ENCODE measurements around the gene PUM1. TPM values are rescaled to one million over a fixed set of nuclear protein-coding genes. Genes with fewer than 3 reads are reported as not detected.

Gene PUM1
- total and polyA plus RNA-seq, 2 donors (not counting 3 experiments of a cell fraction or from before 2014, with no cell fraction given), result 94.7 to 124 TPM

GRCh38 chr1:30912224-30912623, 153.3 kb downstream of the PUM1 start:
- H3K4me2 ChIP-seq (ENCODE audit: insufficient read depth, low read length), result no peak overlapping the region
- dilution Hi-C loops (cut with MboI; ENCODE audit: extremely low pct_ligation_motif_present, low sequenced_read_pairs), result loop anchor here (25.0 kb wide), 1 partner anchor 100 kb away; no protein-coding TSS in a partner anchor
- POLR2A ChIA-PET, result no interaction called here

More at GRCh38 chr1:30912224-30912623, 153.3 kb downstream of the PUM1 start:
- Histone ChIP-seq H3K36me3 (ENCODE audit: control insufficient read depth in 2 of 2, extremely low read depth in 1 of 2, insufficient read depth in 2 of 2, low read length in 2 of 2) (no peaks in the 10 kb centered on the region), H3K4me3 (replicated peaks in 1 of 3; ENCODE audit: insufficient read depth in 1 of 3, low read depth in 1 of 3, low read length in 3 of 3) (no peak overlapping the region), H3K27me3 (ENCODE audit: control insufficient read depth in 2 of 2, insufficient read depth in 2 of 2, low read length in 2 of 2) (no peaks in the 10 kb centered on the region), H4K20me1 (replicated peaks; ENCODE audit: control insufficient read depth, extremely low read depth, insufficient read depth, low read length) (no peaks in the 10 kb centered on the region), H3K9me1 (replicated peaks; ENCODE audit: control insufficient read depth, extremely low read depth, insufficient read depth, low read length) (no peaks in the 10 kb centered on the region), H3K9ac (replicated peaks; ENCODE audit: extremely low read depth, insufficient read depth, low read length) (no peak overlapping the region), H3K79me2 (ENCODE audit: control insufficient read depth, insufficient read depth, low read length) (no peaks in the 10 kb centered on the region), H3K4me1 (ENCODE audit: control insufficient read depth, extremely low read depth, insufficient read depth, low read length) (peaks cover 6% of the 10 kb centered on the region), H3K27ac (ENCODE audit: insufficient read depth, low read depth, low read length) (no peak overlapping the region), H2AFZ (ENCODE audit: low read depth, low read length) (no peak overlapping the region), H3K9me3 (replicated peaks; ENCODE audit: control insufficient read depth, insufficient read depth, low read length) (no peaks in the 10 kb centered on the region)
- no TSS peak for BruUV-seq (replicated peaks)
- CTCF ChIA-PET, result interaction anchor here (0.6 to 8.1 kb wide), 15 partner anchors 8 to 1695 kb away, joined by 3 to 528 read pairs (median 14); no protein-coding TSS in a partner anchor
- no peak for DNase-seq (ENCODE audit: low read depth, low spot score)
- TF ChIP-seq POLR2A (IDR thresholded peaks at IDR 0.05; ENCODE audit: low read depth, low read length) (no peak), JUN (IDR thresholded peaks at IDR 0.05; ENCODE audit: borderline replicate concordance, insufficient read depth, insufficient read length, low read depth) (no peak), MAX (IDR thresholded peaks at IDR 0.05; ENCODE audit: insufficient read depth, insufficient read length) (no peak), FOS (IDR thresholded peaks at IDR 0.05; ENCODE audit: borderline replicate concordance, insufficient read depth, low read length) (no peak), CTCF (IDR thresholded peaks at IDR 0.05; ENCODE audit: extremely low read depth in 1 of 2, insufficient read depth in 1 of 2, low read depth in 1 of 2, low read length in 2 of 2) (no peak)
- intact Hi-C loops (cut with micrococcal nuclease), result no loop called here
- FAIRE-seq, result no peak
